H1 (cell line): ENCODE data around the gene SLC5A2. TPM values are rescaled to one million over a fixed set of nuclear protein-coding genes. Genes with fewer than 3 reads are reported as not detected.

Source experiments
- ATF2 ChIP-seq: IDR thresholded peaks from 2 replicates; pipeline ENCODE4 v1.6.1; 2012; ENCODE audit warnings: low read length, inconsistent platforms
- BCL11A ChIP-seq, 2 experiments: IDR thresholded peaks; one replicate each; pipeline ENCODE4 v1.6.1; 2011; ENCODE audit warnings: low read depth in 2 of 2, low read length in 2 of 2, mild to moderate bottlenecking in 2 of 2
- BRCA1 ChIP-seq: IDR thresholded peaks from 2 replicates; pipeline ENCODE4 v1.6.1; 2012; ENCODE audit warnings: low read depth, low read length, improper control_type of control experiment
- CHD2 ChIP-seq: IDR thresholded peaks from 2 replicates; pipeline ENCODE4 v1.6.1; 2012; ENCODE audit warnings: low read length, improper control_type of control experiment
- HDAC2 ChIP-seq, 2 experiments: fragments of 300-600 bp in 1 of 2; sonication (generic) in 1 of 2; IDR thresholded peaks; 2 replicates each; pipeline ENCODE4 v1.6.1; 2011 to 2012; ENCODE audit warnings: low read depth in 2 of 2, low read length in 2 of 2, mild to moderate bottlenecking in 2 of 2, moderate library complexity in 2 of 2, borderline replicate concordance in 1 of 2, inconsistent platforms in 1 of 2
- MAFK ChIP-seq: IDR thresholded peaks from 2 replicates; pipeline ENCODE4 v1.6.1; 2012; ENCODE audit warnings: low read depth, mild to moderate bottlenecking, improper control_type of control experiment, low read length
- MAX ChIP-seq: IDR thresholded peaks from 2 replicates; pipeline ENCODE4 v1.6.1; 2012; ENCODE audit warnings: inconsistent platforms
- NRF1 ChIP-seq: IDR thresholded peaks from 2 replicates; pipeline ENCODE4 v1.6.1; 2011; ENCODE audit warnings: mild to moderate bottlenecking, low read depth, low read length, improper control_type of control experiment
- POLR2A ChIP-seq, 2 experiments: IDR thresholded peaks; 1 replicate in 1 of 2; 2 replicates in 1 of 2; pipeline ENCODE4 v1.6.1; 2011; ENCODE audit warnings: low read depth in 2 of 2, low read length in 2 of 2, mild to moderate bottlenecking in 2 of 2; ENCODE audit errors: control extremely low read depth in 1 of 2
- POLR2AphosphoS5 ChIP-seq: IDR thresholded peaks from 2 replicates; pipeline ENCODE4 v1.6.1; 2011; ENCODE audit warnings: low read depth, low read length
- RBBP5 ChIP-seq: IDR thresholded peaks from 2 replicates; pipeline ENCODE4 v1.7.1; 2012; ENCODE audit warnings: low read depth, mild to moderate bottlenecking, inconsistent platforms, low read length, moderate library complexity, borderline replicate concordance
- RFX5 ChIP-seq: IDR thresholded peaks from 2 replicates; pipeline ENCODE4 v1.6.1; 2011; ENCODE audit warnings: low read depth, low read length, improper control_type of control experiment, borderline replicate concordance
- SP4 ChIP-seq: IDR thresholded peaks from 2 replicates; pipeline ENCODE4 v1.6.1; 2012; ENCODE audit warnings: low read length, inconsistent platforms
- TCF12 ChIP-seq: IDR thresholded peaks from 2 replicates; pipeline ENCODE4 v1.6.1; 2011; ENCODE audit warnings: low read depth, mild to moderate bottlenecking, low read length
- polyA plus RNA-seq, 7 experiments: library from polyadenylated mRNA; depleted of rRNA in 3 of 7; stranded (reverse) in 5 of 7; unstranded in 2 of 7; fragments of >200 nt in 5 of 7; fragments of 200-250 nt in 2 of 7; gene quantifications; 1 replicate in 5 of 7; 2 replicates in 1 of 7; 4 replicates in 1 of 7; pipeline versions ENCODE4 v1.2.1 to v1.2.3, GENCODE V29; 2011 to 2013; ENCODE audit warnings: missing spikeins in 2 of 7, mixed read lengths in 2 of 7
- total RNA-seq: library from RNA; stranded (reverse); fragmentation: NEBNext Ultra II Directional; extraction: Animal tissue kit (Norgen Biotek cat#: 25700); gene quantifications from 2 replicates; pipeline ENCODE4 v1.2.1, GENCODE V29; 2021

The SLC5A2 gene
- total and polyA plus RNA-seq, 2 of the 8 experiments (the other 6 are each of a cell fraction or from before 2014, with no cell fraction given) = 0.56 to 4.4 TPM

GRCh38 chr16:31529108-31529936 is 46.4 kb downstream of the SLC5A2 start (continued):
- TF ChIP-seq SP4 = no peak
- TF ChIP-seq CHD2 = no peak
- TF ChIP-seq BRCA1 = no peak
- no peak for TF ChIP-seq POLR2AphosphoS5
- TF ChIP-seq BCL11A (IDR thresholded peaks at IDR 0.05; ENCODE audit: low read depth in 2 of 2, low read length in 2 of 2) = no peak
- TF ChIP-seq RBBP5 = 0 out of 2 replicates have a peak, but pooled peaks have one; percentile 27
- TF ChIP-seq RFX5 = no peak
- TF ChIP-seq ATF2 = no peak
- no peak for TF ChIP-seq MAFK
- TF ChIP-seq HDAC2 (IDR thresholded peaks at IDR 0.05; ENCODE audit: borderline replicate concordance in 1 of 2, low read depth in 2 of 2, low read length in 2 of 2) = no peak
- TF ChIP-seq TCF12 = no peak
- no peak for TF ChIP-seq NRF1
- no peak for TF ChIP-seq MAX
- no peak for TF ChIP-seq POLR2A (IDR thresholded peaks at IDR 0.05; ENCODE audit: control extremely low read depth in 1 of 2, low read depth in 2 of 2, low read length in 2 of 2)
